AG10803 (cell line): ENCODE measurements around the gene ANKRD63.

ENCODE experiments used
- DNase-seq: peaks from one replicate; pipeline ENCODE4 v3.0.0; 2010; ENCODE audit warnings: low read depth
- H3K4me3 ChIP-seq: 2 replicates; pipeline ENCODE4 v1.5.1; 2011; ENCODE audit warnings: mild to moderate bottlenecking, low read length, control low read depth
- CTCF ChIP-seq: conservative IDR thresholded peaks from 2 replicates; pipeline ENCODE4 v1.5.1; 2011; ENCODE audit warnings: mild to moderate bottlenecking, low read length, control low read depth, inconsistent platforms

ANKRD63 gene

GRCh38 chr15:40282869-40283614 lies at the start of gene ANKRD63:
Gene ANKRD63 (minus strand): TSS chr15:40283064. CDS start chr15:40282586, 478 bp downstream.
- H3K4me3 ChIP-seq, result peak within 1 kb of the TSS; percentile 40
- no peak for TF ChIP-seq CTCF
- DNase-seq, result no peak

- no peak for DNase-seq
- no peak for TF ChIP-seq CTCF
- H3K4me3 ChIP-seq, result no peak overlapping the region
These were observed 49.4 kb upstream of the ANKRD63 start for GRCh38 chr15:40332113-40332781.

GRCh38 chr15:40331637-40332036 lies 48.8 kb upstream of the ANKRD63 start:
- DNase-seq, result no peak
- TF ChIP-seq CTCF, result no peak
- no peak overlapping the region for H3K4me3 ChIP-seq

- DNase-seq, result no peak
- H3K4me3 ChIP-seq, result no peak overlapping the region
- TF ChIP-seq CTCF, result no peak
These were observed 48.2 kb upstream of the ANKRD63 start for GRCh38 chr15:40331026-40331425.

GRCh38 chr15:40330368-40330836 lies 47.5 kb upstream of the ANKRD63 start:
- no peak for TF ChIP-seq CTCF
- DNase-seq, result peak; percentile 82
- no peak overlapping the region for H3K4me3 ChIP-seq

- no peak overlapping the region for H3K4me3 ChIP-seq
- DNase-seq, result no peak
- no peak for TF ChIP-seq CTCF
These were observed 46.9 kb upstream of the ANKRD63 start for GRCh38 chr15:40329804-40330203.

- DNase-seq, result no peak
- H3K4me3 ChIP-seq, result no peak overlapping the region
- TF ChIP-seq CTCF, result no peak
These were observed 45.9 kb upstream of the ANKRD63 start for GRCh38 chr15:40328751-40329150.
